Measurements from ENCODE around the gene PGK2. TPM values are rescaled to one million over a fixed set of nuclear protein-coding genes. Genes with fewer than 3 reads are reported as not detected.

PGK2 gene
- total RNA-seq, 1 donor from 2014 or later, result not detected

GRCh38 chr6:49743429-49743828 lies 43.7 kb downstream of the PGK2 start:
- no peak overlapping the region for H3K27ac Mint-ChIP-seq (ENCODE audit: unreplicated experiment)
- H3K27me3 Mint-ChIP-seq (ENCODE audit: unreplicated experiment), result no peaks in the 10 kb centered on the region
- no peaks in the 10 kb centered on the region for H3K36me3 Mint-ChIP-seq (ENCODE audit: low read depth, unreplicated experiment)
- DNase-seq (ENCODE audit: low spot score), result no peak
- no peak overlapping the region for H3K4me3 Mint-ChIP-seq (ENCODE audit: unreplicated experiment)
- TF ChIP-seq, protein P1, sequence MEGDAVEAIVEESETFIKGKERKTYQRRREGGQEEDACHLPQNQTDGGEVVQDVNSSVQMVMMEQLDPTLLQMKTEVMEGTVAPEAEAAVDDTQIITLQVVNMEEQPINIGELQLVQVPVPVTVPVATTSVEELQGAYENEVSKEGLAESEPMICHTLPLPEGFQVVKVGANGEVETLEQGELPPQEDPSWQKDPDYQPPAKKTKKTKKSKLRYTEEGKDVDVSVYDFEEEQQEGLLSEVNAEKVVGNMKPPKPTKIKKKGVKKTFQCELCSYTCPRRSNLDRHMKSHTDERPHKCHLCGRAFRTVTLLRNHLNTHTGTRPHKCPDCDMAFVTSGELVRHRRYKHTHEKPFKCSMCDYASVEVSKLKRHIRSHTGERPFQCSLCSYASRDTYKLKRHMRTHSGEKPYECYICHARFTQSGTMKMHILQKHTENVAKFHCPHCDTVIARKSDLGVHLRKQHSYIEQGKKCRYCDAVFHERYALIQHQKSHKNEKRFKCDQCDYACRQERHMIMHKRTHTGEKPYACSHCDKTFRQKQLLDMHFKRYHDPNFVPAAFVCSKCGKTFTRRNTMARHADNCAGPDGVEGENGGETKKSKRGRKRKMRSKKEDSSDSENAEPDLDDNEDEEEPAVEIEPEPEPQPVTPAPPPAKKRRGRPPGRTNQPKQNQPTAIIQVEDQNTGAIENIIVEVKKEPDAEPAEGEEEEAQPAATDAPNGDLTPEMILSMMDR (IDR thresholded peaks at IDR 0.05; ENCODE audit: unreplicated experiment), result no peak
- no peaks in the 10 kb centered on the region for H3K4me1 Mint-ChIP-seq (ENCODE audit: unreplicated experiment)
- H3K9me3 Mint-ChIP-seq (ENCODE audit: unreplicated experiment), result no peaks in the 10 kb centered on the region

DNA sequence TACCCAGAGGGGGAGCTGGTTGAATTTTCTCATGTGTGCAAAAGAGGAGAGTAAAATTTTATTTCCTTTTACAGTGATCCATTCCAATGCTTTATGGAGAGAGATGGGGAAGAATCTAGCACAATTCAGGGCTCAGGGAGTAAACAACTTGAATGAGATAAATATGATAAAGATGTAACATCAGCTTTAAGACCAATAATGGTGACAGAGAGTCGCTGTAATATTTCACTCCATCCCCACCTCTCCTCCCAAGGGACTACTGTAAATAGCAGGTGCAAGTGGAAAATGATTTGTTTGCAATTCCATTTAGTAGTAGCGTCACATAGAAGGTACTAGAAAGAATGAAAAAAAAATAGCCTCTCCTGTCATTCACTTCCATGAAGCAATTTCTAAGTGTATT lies 47.7 kb downstream of the PGK2 start:
- H3K27ac Mint-ChIP-seq (ENCODE audit: unreplicated experiment), result no peak overlapping the region
- H3K4me3 Mint-ChIP-seq (ENCODE audit: unreplicated experiment), result no peak overlapping the region
- H3K27me3 Mint-ChIP-seq (ENCODE audit: unreplicated experiment), result no peaks in the 10 kb centered on the region
- peaks cover 8% of the 10 kb centered on the region for H3K4me1 Mint-ChIP-seq (ENCODE audit: unreplicated experiment)
- DNase-seq (ENCODE audit: low spot score), result no peak
- no peaks in the 10 kb centered on the region for H3K9me3 Mint-ChIP-seq (ENCODE audit: unreplicated experiment)
- H3K36me3 Mint-ChIP-seq (ENCODE audit: low read depth, unreplicated experiment), result no peaks in the 10 kb centered on the region
- TF ChIP-seq, protein P1 (IDR thresholded peaks at IDR 0.05; ENCODE audit: unreplicated experiment), result no peak

GRCh38 chr6:49736017-49736508 lies 51.0 kb downstream of the PGK2 start:
- Mint-ChIP-seq H3K27ac (ENCODE audit: unreplicated experiment) (no peak overlapping the region), H3K36me3 (ENCODE audit: low read depth, unreplicated experiment) (no peaks in the 10 kb centered on the region), H3K27me3 (ENCODE audit: unreplicated experiment) (no peaks in the 10 kb centered on the region), H3K4me1 (ENCODE audit: unreplicated experiment) (peaks cover 8% of the 10 kb centered on the region), H3K4me3 (ENCODE audit: unreplicated experiment) (no peak overlapping the region), H3K9me3 (ENCODE audit: unreplicated experiment) (no peaks in the 10 kb centered on the region)
- no peak for DNase-seq (ENCODE audit: low spot score)
- TF ChIP-seq, protein P1 (IDR thresholded peaks at IDR 0.05; ENCODE audit: unreplicated experiment), result no peak

Other genes with a start within 250 kb of the PGK2 start
- 0.77 TPM for gene C6orf141, start 236.6 kb downstream of the PGK2 start, total RNA-seq (ENCODE audit: unreplicated experiment)
- 0.46 TPM for gene RHAG, start 150.4 kb downstream of the PGK2 start, total RNA-seq (ENCODE audit: unreplicated experiment)
- not detected for gene CRISP2, start 73.7 kb downstream of the PGK2 start, total RNA-seq (ENCODE audit: unreplicated experiment)
- 0.80 TPM for gene CRISP3, start 42.9 kb downstream of the PGK2 start, total RNA-seq (ENCODE audit: unreplicated experiment)
- not detected for gene CRISP1, start 79.2 kb upstream of the PGK2 start, total RNA-seq (ENCODE audit: unreplicated experiment)
- gene DEFB114, start 176.9 kb upstream of the PGK2 start, total RNA-seq (ENCODE audit: unreplicated experiment), result not detected
- not detected for gene DEFB113, start 182.3 kb upstream of the PGK2 start, total RNA-seq (ENCODE audit: unreplicated experiment)
- not detected for gene DEFB110, start 234.7 kb upstream of the PGK2 start, total RNA-seq (ENCODE audit: unreplicated experiment)